HCT116 (cell line): ENCODE data around the gene MTSS2. TPM values are rescaled to one million over a fixed set of nuclear protein-coding genes. Genes with fewer than 3 reads are reported as not detected.

Source experiments
- ATAC-seq: fragments of 200-7000 bp; cut with Tn5 transposase; 2 replicates; pipeline ENCODE4 v1.9.1; 2020; ENCODE audit warnings: mild to moderate bottlenecking, moderate library complexity
- BruUV-seq: library from RNA; stranded (reverse); fragments of 400-500 nt; replicated peaks from 2 replicates; lab custom pipeline; 2021; lab: Mats Ljungman, UMichigan
- CTCF ChIA-PET: fragments of 300-600 bp; sonication (Branson Sonifier 250); formaldehyde crosslinking; loops from one replicate; lab custom pipeline; 2021; ENCODE audit warnings: antibody characterized with exemption; lab: Charles Lee
- POLR2A ChIA-PET: fragments of 300-600, 350-600 bp; sonication (Branson Sonifier 250); formaldehyde crosslinking; loops from one replicate; lab custom pipeline; 2021; ENCODE audit warnings: antibody characterized with exemption; lab: Charles Lee
- RAD21 ChIA-PET, 2 experiments: fragments of 300-600 bp; sonication (Branson Sonifier 250); formaldehyde crosslinking; loops; one replicate each; lab custom pipeline; 2023; ENCODE audit warnings: low total read pairs in 2 of 2; ENCODE audit not compliant: uncharacterized antibody in 2 of 2, unreplicated experiment in 2 of 2, low non-redundant PET in 1 of 2; lab: Charles Lee
- DNase-seq: peaks from one replicate; pipeline ENCODE4 v3.0.0-alpha.2; 2010; ENCODE audit warnings: low read depth, low spot score
- H2AFZ ChIP-seq: fragments of 200-600 bp; shearing (Covaris generic), sonication (generic); 2 replicates; pipeline ENCODE4 v1.6.1; 2017; ENCODE audit warnings: low read depth, mixed run types, mixed read lengths, antibody characterized with exemption, low read length; ENCODE audit not compliant: poor library complexity, severe bottlenecking
- H3K27ac ChIP-seq: 2 replicates; pipeline ENCODE4 v1.5.1; 2012; ENCODE audit warnings: low read depth, low read length
- H3K27me3 ChIP-seq: fragments of 200-600 bp; sonication (generic); 2 replicates; pipeline ENCODE4 v1.6.1; 2016; ENCODE audit warnings: mixed run types, low read length, mixed read lengths; ENCODE audit not compliant: insufficient read depth
- H3K36me3 ChIP-seq, 2 experiments: fragments of 200-500 bp in 1 of 2; fragments of 200-600 bp in 1 of 2; sonication (Bioruptor generic) in 1 of 2; sonication (generic) in 1 of 2; 2 replicates each; pipeline versions ENCODE4 v1.5.1 to v1.6.1; 2014 to 2016; ENCODE audit warnings: low read length in 2 of 2, inconsistent platforms in 1 of 2, mixed read lengths in 1 of 2, mixed run types in 1 of 2; ENCODE audit not compliant: insufficient read depth in 2 of 2, control insufficient read depth in 1 of 2
- H3K4me1 ChIP-seq, 2 experiments: fragments of 200-600 bp in 1 of 2; sonication (generic) in 1 of 2; 2 replicates each; pipeline versions ENCODE4 v1.5.1 to v1.6.1; 2012 to 2017; ENCODE audit warnings: low read length in 2 of 2, inconsistent platforms in 1 of 2, mild to moderate bottlenecking in 1 of 2, mixed read lengths in 1 of 2, mixed run types in 1 of 2, moderate library complexity in 1 of 2; ENCODE audit not compliant: insufficient read depth in 2 of 2, control insufficient read depth in 1 of 2
- H3K4me2 ChIP-seq: fragments of 200-600 bp; sonication (generic); 2 replicates; pipeline ENCODE4 v1.6.1; 2017; ENCODE audit warnings: mixed run types, low read length, mixed read lengths
- H3K4me3 ChIP-seq, 2 experiments: fragments of 200-600 bp in 1 of 2; sonication (generic) in 1 of 2; replicated peaks in 1 of 2; 2 replicates each; pipeline ENCODE4 v1.5.1; 2011 to 2016; ENCODE audit warnings: low read length in 2 of 2, control low read depth in 1 of 2, low read depth in 1 of 2, mild to moderate bottlenecking in 1 of 2, mixed read lengths in 1 of 2, mixed run types in 1 of 2
- H3K79me2 ChIP-seq: fragments of 200-600 bp; sonication (generic); 2 replicates; pipeline ENCODE4 v1.6.1; 2017; ENCODE audit warnings: mild to moderate bottlenecking, mixed run types, low read length, moderate library complexity, mixed read lengths; ENCODE audit not compliant: insufficient read depth
- H3K9ac ChIP-seq: fragments of 200-600 bp; sonication (generic); 2 replicates; pipeline ENCODE4 v1.6.1; 2016; ENCODE audit warnings: low read length, mixed read lengths
- H3K9me2 ChIP-seq: fragments of 200-600 bp; sonication (generic), shearing (Covaris generic); 2 replicates; pipeline ENCODE4 v1.6.1; 2017; ENCODE audit warnings: mixed run types, mild to moderate bottlenecking, moderate library complexity; ENCODE audit not compliant: insufficient read depth
- H3K9me3 ChIP-seq, 2 experiments: fragments of 200-500 bp in 1 of 2; fragments of 200-600 bp in 1 of 2; sonication (Bioruptor generic) in 1 of 2; sonication (generic) in 1 of 2; 2 replicates each; pipeline ENCODE4 v1.6.1; 2014 to 2017; ENCODE audit warnings: low read length in 2 of 2, mixed read lengths in 2 of 2, inconsistent platforms in 1 of 2, low read depth in 1 of 2, mild to moderate bottlenecking in 1 of 2, mixed run types in 1 of 2, moderate library complexity in 1 of 2; ENCODE audit not compliant: control insufficient read depth in 1 of 2, insufficient read depth in 1 of 2
- H4K20me1 ChIP-seq: fragments of 200-600 bp; sonication (generic), shearing (Covaris generic); 2 replicates; pipeline ENCODE4 v1.6.1; 2017; ENCODE audit warnings: mixed run types, mild to moderate bottlenecking, moderate library complexity; ENCODE audit not compliant: insufficient read depth
- EZH2 ChIP-seq: fragments of 200-600 bp; sonication (generic); IDR thresholded peaks from 2 replicates; pipeline ENCODE4 v1.6.1; 2017; ENCODE audit warnings: antibody characterized with exemption, mixed run types
- POLR2A ChIP-seq: IDR thresholded peaks from 2 replicates; pipeline ENCODE4 v1.7.0; 2011; ENCODE audit warnings: borderline replicate concordance; ENCODE audit not compliant: insufficient read depth, insufficient read length; ENCODE audit errors: extremely low read depth
- SIN3A ChIP-seq: IDR thresholded peaks from 2 replicates; pipeline ENCODE4 v1.6.1; 2012; ENCODE audit warnings: low read depth
- ZFX ChIP-seq: fragments of 450-650 bp; IDR thresholded peaks from 2 replicates; pipeline ENCODE4 v1.6.1; 2017
- ZNF274 ChIP-seq: fragments of 200-500 bp; sonication (Bioruptor generic); IDR thresholded peaks from 2 replicates; pipeline ENCODE4 v1.6.1; 2014; ENCODE audit warnings: mild to moderate bottlenecking, low read depth, low read length, inconsistent platforms
- intact Hi-C: fragments of 100-400 bp; cut with micrococcal nuclease; formaldehyde crosslinking; loops from 2 replicates; pipeline ENCODE4 v1.10.0; 2022
- total RNA-seq: library from RNA; stranded (reverse); gene quantifications from one replicate; pipeline ENCODE4 v1.2.1, GENCODE V29; 2021; ENCODE audit not compliant: unreplicated experiment
- TF ChIP-seq, protein P1 (sequence below): IDR thresholded peaks from 2 replicates; pipeline ENCODE4 v1.6.1; 2012; ENCODE audit warnings: low read depth
- TF ChIP-seq, protein P2 (sequence below): IDR thresholded peaks from 2 replicates; pipeline ENCODE4 v1.6.1; 2011; ENCODE audit warnings: mild to moderate bottlenecking, low read length, moderate library complexity; ENCODE audit not compliant: insufficient replicate concordance; ENCODE audit errors: extremely low read depth
- TF ChIP-seq, protein P3 (sequence below), 3 experiments: fragments of 200-600 bp in 1 of 3; sonication (generic) in 1 of 3; IDR thresholded peaks in 2 of 3; conservative IDR thresholded peaks in 1 of 3; 2 replicates each; pipeline ENCODE4 v1.5.1; 2012 to 2017; ENCODE audit warnings: low read depth in 2 of 3, low read length in 2 of 3, antibody characterized with exemption in 1 of 3, borderline replicate concordance in 1 of 3, control low read depth in 1 of 3, mild to moderate bottlenecking in 1 of 3, mixed read lengths in 1 of 3, mixed run types in 1 of 3, moderate library complexity in 1 of 3; ENCODE audit not compliant: insufficient read depth in 1 of 3

MTSS2 gene
- total RNA-seq, 1 experiment from 2014 or later, result 41.8 TPM

DNA sequence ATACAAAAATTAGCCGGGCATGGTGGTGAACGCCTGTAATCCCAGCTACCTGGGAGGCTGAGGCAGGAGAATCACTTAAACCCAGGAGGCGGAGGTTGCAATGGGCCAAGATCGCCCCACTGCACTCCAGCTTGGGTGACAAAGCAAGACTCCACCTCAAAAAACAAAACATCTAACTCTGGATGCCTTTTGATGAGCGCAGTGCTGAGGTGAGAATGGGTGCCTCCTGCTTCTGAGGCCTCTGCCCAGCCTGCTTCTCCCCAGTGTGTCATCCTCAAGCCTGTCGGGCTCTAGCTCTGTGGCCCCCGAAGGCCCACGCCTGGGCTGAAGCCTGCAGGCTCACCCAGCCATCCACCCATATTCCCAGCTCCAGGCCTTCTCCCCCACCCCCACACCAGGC is 10.5 kb upstream of the MTSS2 start:
- no peaks in the 10 kb centered on the region for H3K9me3 ChIP-seq
- H2AFZ ChIP-seq, result no peak overlapping the region
- no peak overlapping the region for H3K27ac ChIP-seq
- ATAC-seq, result no peak
- H4K20me1 ChIP-seq, result no peaks in the 10 kb centered on the region
- CTCF ChIA-PET, result no interaction called here
- no peak for TF ChIP-seq ZFX
- TF ChIP-seq, protein P1, sequence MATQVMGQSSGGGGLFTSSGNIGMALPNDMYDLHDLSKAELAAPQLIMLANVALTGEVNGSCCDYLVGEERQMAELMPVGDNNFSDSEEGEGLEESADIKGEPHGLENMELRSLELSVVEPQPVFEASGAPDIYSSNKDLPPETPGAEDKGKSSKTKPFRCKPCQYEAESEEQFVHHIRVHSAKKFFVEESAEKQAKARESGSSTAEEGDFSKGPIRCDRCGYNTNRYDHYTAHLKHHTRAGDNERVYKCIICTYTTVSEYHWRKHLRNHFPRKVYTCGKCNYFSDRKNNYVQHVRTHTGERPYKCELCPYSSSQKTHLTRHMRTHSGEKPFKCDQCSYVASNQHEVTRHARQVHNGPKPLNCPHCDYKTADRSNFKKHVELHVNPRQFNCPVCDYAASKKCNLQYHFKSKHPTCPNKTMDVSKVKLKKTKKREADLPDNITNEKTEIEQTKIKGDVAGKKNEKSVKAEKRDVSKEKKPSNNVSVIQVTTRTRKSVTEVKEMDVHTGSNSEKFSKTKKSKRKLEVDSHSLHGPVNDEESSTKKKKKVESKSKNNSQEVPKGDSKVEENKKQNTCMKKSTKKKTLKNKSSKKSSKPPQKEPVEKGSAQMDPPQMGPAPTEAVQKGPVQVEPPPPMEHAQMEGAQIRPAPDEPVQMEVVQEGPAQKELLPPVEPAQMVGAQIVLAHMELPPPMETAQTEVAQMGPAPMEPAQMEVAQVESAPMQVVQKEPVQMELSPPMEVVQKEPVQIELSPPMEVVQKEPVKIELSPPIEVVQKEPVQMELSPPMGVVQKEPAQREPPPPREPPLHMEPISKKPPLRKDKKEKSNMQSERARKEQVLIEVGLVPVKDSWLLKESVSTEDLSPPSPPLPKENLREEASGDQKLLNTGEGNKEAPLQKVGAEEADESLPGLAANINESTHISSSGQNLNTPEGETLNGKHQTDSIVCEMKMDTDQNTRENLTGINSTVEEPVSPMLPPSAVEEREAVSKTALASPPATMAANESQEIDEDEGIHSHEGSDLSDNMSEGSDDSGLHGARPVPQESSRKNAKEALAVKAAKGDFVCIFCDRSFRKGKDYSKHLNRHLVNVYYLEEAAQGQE, result no peak
- H3K4me3 ChIP-seq, result no peak overlapping the region
- RAD21 ChIA-PET, result no interaction called here
- H3K9ac ChIP-seq, result no peak overlapping the region
- H3K36me3 ChIP-seq, result no peaks in the 10 kb centered on the region
- H3K79me2 ChIP-seq, result no peaks in the 10 kb centered on the region
- DNase-seq, result no peak
- BruUV-seq, result no TSS peak
- peaks cover 26 to 55% of the 10 kb centered on the region in 2 experiments for H3K4me1 ChIP-seq
- no peaks in the 10 kb centered on the region for H3K27me3 ChIP-seq
- POLR2A ChIA-PET, result no interaction called here
- intact Hi-C loops, result no loop called here
- no peak overlapping the region for H3K4me2 ChIP-seq
- no peaks in the 10 kb centered on the region for H3K9me2 ChIP-seq

DNA sequence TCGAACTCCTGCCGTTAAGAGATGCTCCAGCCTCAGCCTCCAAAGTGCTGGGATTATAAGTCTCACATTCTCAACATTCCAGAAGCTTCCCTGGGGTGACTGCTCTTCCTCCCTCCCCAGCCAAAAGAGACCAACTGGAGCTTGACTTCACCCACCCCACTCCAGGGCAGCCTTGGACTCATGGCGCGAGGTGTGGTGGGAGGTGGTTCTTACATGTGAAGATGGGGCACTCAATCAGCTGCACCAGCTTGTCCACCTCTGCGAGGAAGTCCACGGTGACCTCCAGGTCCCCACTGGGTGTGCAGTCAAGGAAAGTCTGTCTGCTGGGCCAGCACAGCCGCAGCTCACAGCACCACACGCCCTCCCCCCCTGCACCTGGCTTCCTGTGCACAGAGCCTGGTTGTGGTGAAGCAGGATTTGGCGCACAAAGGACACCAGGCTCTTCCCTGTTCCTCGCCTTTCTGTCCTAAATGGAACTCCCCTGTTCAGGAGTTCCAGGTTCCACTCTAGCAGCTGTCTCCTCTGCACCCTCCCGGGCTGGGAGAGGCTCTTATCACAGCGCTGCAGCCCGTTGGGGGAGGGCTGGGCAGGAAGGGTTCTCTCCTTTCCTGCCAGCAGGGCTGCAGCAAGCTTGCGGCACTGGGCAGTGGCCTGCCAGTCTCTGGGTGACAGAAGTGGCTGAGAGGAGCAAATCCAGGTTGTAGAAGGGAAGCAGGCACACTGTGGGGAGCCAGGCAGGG is 9.6 kb upstream of the MTSS2 start:
- ATAC-seq (peak; percentile 46), DNase-seq (no peak)
- Histone ChIP-seq H3K9me3 (no peaks in the 10 kb centered on the region), H2AFZ (no peak overlapping the region), H4K20me1 (no peaks in the 10 kb centered on the region), H3K4me3 (no peak overlapping the region), H3K4me2 (peak overlapping the region; percentile 41), H3K9me2 (no peaks in the 10 kb centered on the region), H3K79me2 (no peaks in the 10 kb centered on the region), H3K27me3 (no peaks in the 10 kb centered on the region), H3K27ac (0 out of 2 replicates have a peak overlapping the region, but pooled peaks have one; percentile 38), H3K4me1 (peaks cover 26 to 64% of the 10 kb centered on the region in 2 experiments), H3K9ac (0 out of 2 replicates have a peak overlapping the region, but pooled peaks have one; percentile 6), H3K36me3 (no peaks in the 10 kb centered on the region)
- POLR2A ChIA-PET, result no interaction called here
- BruUV-seq, result no TSS peak
- intact Hi-C loops, result no loop called here
- CTCF ChIA-PET, result no interaction called here
- RAD21 ChIA-PET, result no interaction called here
- TF ChIP-seq SIN3A, result no peak
- TF ChIP-seq, protein P2, sequence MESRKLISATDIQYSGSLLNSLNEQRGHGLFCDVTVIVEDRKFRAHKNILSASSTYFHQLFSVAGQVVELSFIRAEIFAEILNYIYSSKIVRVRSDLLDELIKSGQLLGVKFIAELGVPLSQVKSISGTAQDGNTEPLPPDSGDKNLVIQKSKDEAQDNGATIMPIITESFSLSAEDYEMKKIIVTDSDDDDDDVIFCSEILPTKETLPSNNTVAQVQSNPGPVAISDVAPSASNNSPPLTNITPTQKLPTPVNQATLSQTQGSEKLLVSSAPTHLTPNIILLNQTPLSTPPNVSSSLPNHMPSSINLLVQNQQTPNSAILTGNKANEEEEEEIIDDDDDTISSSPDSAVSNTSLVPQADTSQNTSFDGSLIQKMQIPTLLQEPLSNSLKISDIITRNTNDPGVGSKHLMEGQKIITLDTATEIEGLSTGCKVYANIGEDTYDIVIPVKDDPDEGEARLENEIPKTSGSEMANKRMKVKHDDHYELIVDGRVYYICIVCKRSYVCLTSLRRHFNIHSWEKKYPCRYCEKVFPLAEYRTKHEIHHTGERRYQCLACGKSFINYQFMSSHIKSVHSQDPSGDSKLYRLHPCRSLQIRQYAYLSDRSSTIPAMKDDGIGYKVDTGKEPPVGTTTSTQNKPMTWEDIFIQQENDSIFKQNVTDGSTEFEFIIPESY, result no peak
- no peak for TF ChIP-seq EZH2
- TF ChIP-seq ZNF274, result no peak
- TF ChIP-seq, protein P3, sequence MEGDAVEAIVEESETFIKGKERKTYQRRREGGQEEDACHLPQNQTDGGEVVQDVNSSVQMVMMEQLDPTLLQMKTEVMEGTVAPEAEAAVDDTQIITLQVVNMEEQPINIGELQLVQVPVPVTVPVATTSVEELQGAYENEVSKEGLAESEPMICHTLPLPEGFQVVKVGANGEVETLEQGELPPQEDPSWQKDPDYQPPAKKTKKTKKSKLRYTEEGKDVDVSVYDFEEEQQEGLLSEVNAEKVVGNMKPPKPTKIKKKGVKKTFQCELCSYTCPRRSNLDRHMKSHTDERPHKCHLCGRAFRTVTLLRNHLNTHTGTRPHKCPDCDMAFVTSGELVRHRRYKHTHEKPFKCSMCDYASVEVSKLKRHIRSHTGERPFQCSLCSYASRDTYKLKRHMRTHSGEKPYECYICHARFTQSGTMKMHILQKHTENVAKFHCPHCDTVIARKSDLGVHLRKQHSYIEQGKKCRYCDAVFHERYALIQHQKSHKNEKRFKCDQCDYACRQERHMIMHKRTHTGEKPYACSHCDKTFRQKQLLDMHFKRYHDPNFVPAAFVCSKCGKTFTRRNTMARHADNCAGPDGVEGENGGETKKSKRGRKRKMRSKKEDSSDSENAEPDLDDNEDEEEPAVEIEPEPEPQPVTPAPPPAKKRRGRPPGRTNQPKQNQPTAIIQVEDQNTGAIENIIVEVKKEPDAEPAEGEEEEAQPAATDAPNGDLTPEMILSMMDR (IDR thresholded peaks at IDR 0.05 in 2 of 3, conservative IDR thresholded peaks at IDR 0.05 in 1 of 3; ENCODE audit: borderline replicate concordance in 1 of 3, insufficient read depth in 1 of 3, low read depth in 2 of 3, low read length in 2 of 3), result no peak
- no peak for TF ChIP-seq POLR2A
